ENCODE measurements around the gene ZNF160.
"Not testable (repeated sequence)": the region's sequence is repeated elsewhere in the genome, so short reads cannot be mapped to it uniquely, and the experiment has no call there.

The ZNF160 gene

DNA sequence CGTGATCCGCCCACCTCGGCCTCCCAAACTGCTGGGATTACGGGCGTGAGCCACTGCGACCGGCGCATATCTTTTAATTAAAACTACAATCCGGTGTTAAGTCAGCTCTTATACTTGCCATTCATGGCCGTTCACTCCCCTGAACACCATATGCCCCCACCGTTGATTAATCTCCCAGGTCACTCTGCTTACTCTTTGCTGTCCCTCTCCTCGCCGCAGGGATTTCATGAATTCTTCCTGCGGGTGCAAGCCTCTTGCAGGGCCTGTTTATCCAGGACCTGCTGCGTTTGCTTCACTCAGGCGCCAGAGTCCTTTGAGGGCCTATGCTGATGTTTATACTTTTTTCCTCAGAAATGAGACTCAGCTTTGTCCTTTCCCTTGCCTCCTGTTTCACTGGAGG lies 57.7 kb downstream of the ZNF160 start:
- no peaks in the 10 kb centered on the region for H3K4me1 ChIP-seq (ENCODE audit: control insufficient read depth in 1 of 2, insufficient read depth in 1 of 2, low read depth in 1 of 2, low read length in 1 of 2)
- H3K36me3 ChIP-seq, result no peaks in the 10 kb centered on the region
- H3K4me3 ChIP-seq (ENCODE audit: low read depth in 1 of 2, low read length in 1 of 2), result no peak overlapping the region
- no peak for TF ChIP-seq CTCF (IDR thresholded peaks at IDR 0.05)
- no peak overlapping the region for H3K27ac ChIP-seq
- no peaks in the 10 kb centered on the region for H3K27me3 ChIP-seq
- H3K9me3 ChIP-seq, result peaks cover 19% of the 10 kb centered on the region

GRCh38 chr19:53041366-53041765 lies 61.9 kb downstream of the ZNF160 start:
- H3K27me3 ChIP-seq, result peaks cover 17% of the 10 kb centered on the region
- H3K9me3 ChIP-seq, result peaks cover 33% of the 10 kb centered on the region
- H3K4me1 ChIP-seq (ENCODE audit: control insufficient read depth in 1 of 2, insufficient read depth in 1 of 2, low read depth in 1 of 2, low read length in 1 of 2), result no peaks in the 10 kb centered on the region
- no peak overlapping the region for H3K4me3 ChIP-seq (ENCODE audit: low read depth in 1 of 2, low read length in 1 of 2)
- no peak overlapping the region for H3K27ac ChIP-seq
- H3K36me3 ChIP-seq, result no peaks in the 10 kb centered on the region
- TF ChIP-seq CTCF (IDR thresholded peaks at IDR 0.05), result no peak

DNA sequence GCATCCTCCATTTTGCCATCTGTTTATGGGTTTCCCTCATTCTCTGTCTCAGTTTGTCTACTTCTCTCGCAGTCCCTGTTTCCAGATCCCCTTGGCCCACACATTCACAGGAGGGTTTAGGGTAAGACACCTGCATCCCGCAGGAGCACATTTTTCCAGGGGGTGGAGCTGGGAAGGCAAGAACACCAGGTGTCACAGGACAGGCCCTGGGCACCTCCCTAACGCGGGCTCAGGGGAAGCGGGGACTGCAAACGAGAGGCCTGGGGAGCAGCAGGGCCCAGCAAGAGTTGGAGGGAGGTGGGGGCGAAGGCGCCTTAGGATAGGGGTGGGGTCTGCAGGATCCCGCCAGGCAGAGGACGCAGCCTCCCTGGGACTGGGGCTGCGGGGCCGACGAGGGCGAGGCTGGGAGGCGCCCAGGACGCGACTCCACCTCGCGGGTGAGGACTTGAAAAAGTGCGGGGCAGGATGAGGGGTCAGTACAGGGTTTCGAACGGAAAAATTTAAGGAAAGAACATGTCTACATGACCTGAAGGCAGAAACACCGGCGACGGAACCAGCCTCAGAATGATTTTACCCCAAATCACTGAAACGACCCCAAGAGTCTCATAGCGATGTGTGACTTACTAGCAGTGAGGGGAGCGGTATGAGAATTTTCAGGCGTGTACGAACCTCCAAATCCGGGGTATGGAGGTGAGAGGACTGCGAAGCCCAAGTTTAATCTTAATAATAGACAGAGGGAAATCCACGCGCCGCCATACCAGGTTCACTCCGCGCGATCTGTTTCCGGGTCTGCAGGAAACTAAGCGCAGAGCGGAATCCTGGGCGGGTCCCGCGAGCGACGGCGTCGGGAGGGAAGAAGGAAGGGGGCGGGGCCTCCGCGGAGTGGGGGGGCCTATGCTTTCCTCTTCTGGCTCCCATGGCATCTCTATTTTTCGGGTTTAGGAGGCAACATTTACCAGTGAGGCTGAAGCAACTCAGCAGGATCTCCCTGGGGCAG lies 65.8 kb downstream of the ZNF160 start:
- H3K36me3 ChIP-seq, result no peaks in the 10 kb centered on the region
- no peak for TF ChIP-seq CTCF (IDR thresholded peaks at IDR 0.05)
- H3K4me1 ChIP-seq (ENCODE audit: control insufficient read depth in 1 of 2, insufficient read depth in 1 of 2, low read depth in 1 of 2, low read length in 1 of 2), result no peaks in the 10 kb centered on the region
- no peak overlapping the region for H3K4me3 ChIP-seq (ENCODE audit: low read depth in 1 of 2, low read length in 1 of 2)
- H3K9me3 ChIP-seq, result peaks cover 23% of the 10 kb centered on the region
- peaks cover 17% of the 10 kb centered on the region for H3K27me3 ChIP-seq
- no peak overlapping the region for H3K27ac ChIP-seq

GRCh38 chr19:53034948-53035675 lies 68.1 kb downstream of the ZNF160 start:
- Histone ChIP-seq H3K4me3 (ENCODE audit: low read depth in 1 of 2, low read length in 1 of 2) (no peak overlapping the region), H3K27ac (no peak overlapping the region), H3K36me3 (no peaks in the 10 kb centered on the region), H3K4me1 (ENCODE audit: control insufficient read depth in 1 of 2, insufficient read depth in 1 of 2, low read depth in 1 of 2, low read length in 1 of 2) (no peaks in the 10 kb centered on the region), H3K27me3 (peaks cover 17% of the 10 kb centered on the region), H3K9me3 (peaks cover 23% of the 10 kb centered on the region)
- no peak for TF ChIP-seq CTCF (IDR thresholded peaks at IDR 0.05)

DNA sequence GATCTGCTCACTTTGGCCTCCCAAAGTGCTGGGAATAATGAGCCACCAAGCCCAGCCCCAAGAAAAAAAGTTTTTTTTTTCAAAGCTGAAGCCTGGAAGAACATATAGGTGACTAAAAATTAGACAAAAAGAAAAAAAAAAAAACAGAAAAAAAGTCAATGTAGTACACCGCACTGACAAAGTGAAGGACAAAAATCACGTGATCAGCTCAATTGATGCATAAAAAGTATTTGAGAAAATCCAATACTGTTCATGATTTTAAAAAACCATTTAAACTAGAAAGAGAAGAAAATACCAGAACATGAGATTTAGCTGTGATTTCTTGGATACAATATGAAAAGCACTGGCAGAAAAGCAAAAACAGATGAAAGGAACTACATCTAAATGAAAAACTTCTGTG lies 69.2 kb downstream of the ZNF160 start:
- Histone ChIP-seq H3K27ac (no peak overlapping the region), H3K4me1 (ENCODE audit: control insufficient read depth in 1 of 2, insufficient read depth in 1 of 2, low read depth in 1 of 2, low read length in 1 of 2) (no peaks in the 10 kb centered on the region), H3K9me3 (peaks cover 24% of the 10 kb centered on the region), H3K36me3 (no peaks in the 10 kb centered on the region), H3K4me3 (ENCODE audit: low read depth in 1 of 2, low read length in 1 of 2) (no peak overlapping the region), H3K27me3 (peaks cover 17% of the 10 kb centered on the region)
- no peak for TF ChIP-seq CTCF (IDR thresholded peaks at IDR 0.05)

DNA sequence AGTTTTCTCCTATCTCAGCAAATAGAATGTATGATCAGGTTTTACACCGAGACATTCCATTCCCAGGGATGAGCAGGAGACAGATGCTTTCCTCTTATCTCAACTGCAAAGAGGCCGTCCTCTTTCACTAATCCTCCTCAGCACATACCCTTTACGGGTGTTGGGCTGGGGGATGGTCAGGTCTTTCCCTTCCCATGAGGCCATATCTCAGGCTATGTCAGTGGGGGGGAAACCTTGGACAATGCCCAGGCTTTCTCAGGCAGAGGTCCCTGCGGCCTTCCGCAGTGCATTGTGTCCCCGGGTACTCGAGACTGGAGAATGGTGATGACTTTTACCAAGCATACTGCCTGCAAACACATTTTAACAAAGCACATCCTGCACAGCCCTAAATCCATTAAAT lies 74.9 kb downstream of the ZNF160 start:
- not testable (repeated sequence) for H3K27ac ChIP-seq; H3K9me3 ChIP-seq; H3K27me3 ChIP-seq; H3K4me1 ChIP-seq (ENCODE audit: control insufficient read depth in 1 of 2, insufficient read depth in 1 of 2, low read depth in 1 of 2, low read length in 1 of 2); H3K36me3 ChIP-seq; H3K4me3 ChIP-seq (ENCODE audit: low read depth in 1 of 2, low read length in 1 of 2)
